Sigmoid colon (tissue), 4 donors: ENCODE results near the gene TFAP2B.

Experiments used
- EP300 ChIP-seq, 4 donors: sonication (generic); formaldehyde crosslinking; IDR thresholded peaks; one replicate each; pipeline ENCODE4 v1.6.1; 2017; ENCODE audit warnings: antibody characterized with exemption in 4 of 4
- POLR2A ChIP-seq, 2 donors: fragments of 450-650 bp; IDR thresholded peaks; one replicate each; pipeline ENCODE4 v1.6.1; 2016; ENCODE audit warnings: antibody characterized with exemption in 2 of 2, mild to moderate bottlenecking in 2 of 2, moderate library complexity in 2 of 2
- POLR2AphosphoS5 ChIP-seq, 4 donors: sonication (generic); formaldehyde crosslinking; IDR thresholded peaks; one replicate each; pipeline ENCODE4 v1.6.1; 2017; ENCODE audit warnings: antibody characterized with exemption in 4 of 4
- TF ChIP-seq, protein P1 (sequence below), 4 experiments: fragments of 450-650 bp in 3 of 4; fragments of 200-600 bp in 1 of 4; IDR thresholded peaks; one replicate each; pipeline ENCODE4 v1.5.1; 2016 to 2019; ENCODE audit warnings: antibody characterized with exemption in 4 of 4, mild to moderate bottlenecking in 3 of 4, moderate library complexity in 2 of 4

DNA sequence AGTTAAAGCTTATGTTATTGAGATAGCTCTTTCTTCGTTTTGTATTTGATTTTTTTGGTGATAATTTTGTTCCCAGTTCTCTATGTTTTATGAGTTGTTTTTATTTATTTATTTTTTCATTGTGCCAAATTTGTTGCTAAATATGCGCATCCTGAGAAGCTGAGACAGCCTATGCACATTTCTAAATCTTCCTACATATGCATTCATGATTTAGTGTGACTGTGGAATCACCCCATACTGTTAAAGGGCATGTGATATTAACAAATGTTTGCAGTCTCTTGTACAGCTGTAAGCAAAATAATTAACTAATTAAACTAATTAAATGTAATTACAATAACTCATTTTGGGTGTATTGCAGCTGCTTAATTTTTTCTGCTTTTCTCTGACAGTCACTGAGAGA is 10.4 kb downstream of the TFAP2B start:
- TF ChIP-seq, protein P1, sequence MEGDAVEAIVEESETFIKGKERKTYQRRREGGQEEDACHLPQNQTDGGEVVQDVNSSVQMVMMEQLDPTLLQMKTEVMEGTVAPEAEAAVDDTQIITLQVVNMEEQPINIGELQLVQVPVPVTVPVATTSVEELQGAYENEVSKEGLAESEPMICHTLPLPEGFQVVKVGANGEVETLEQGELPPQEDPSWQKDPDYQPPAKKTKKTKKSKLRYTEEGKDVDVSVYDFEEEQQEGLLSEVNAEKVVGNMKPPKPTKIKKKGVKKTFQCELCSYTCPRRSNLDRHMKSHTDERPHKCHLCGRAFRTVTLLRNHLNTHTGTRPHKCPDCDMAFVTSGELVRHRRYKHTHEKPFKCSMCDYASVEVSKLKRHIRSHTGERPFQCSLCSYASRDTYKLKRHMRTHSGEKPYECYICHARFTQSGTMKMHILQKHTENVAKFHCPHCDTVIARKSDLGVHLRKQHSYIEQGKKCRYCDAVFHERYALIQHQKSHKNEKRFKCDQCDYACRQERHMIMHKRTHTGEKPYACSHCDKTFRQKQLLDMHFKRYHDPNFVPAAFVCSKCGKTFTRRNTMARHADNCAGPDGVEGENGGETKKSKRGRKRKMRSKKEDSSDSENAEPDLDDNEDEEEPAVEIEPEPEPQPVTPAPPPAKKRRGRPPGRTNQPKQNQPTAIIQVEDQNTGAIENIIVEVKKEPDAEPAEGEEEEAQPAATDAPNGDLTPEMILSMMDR (IDR thresholded peaks at IDR 0.05) = no peak
- TF ChIP-seq POLR2A (IDR thresholded peaks at IDR 0.05) = no peak
- no peak for TF ChIP-seq POLR2AphosphoS5 (IDR thresholded peaks at IDR 0.05)
- TF ChIP-seq EP300 (IDR thresholded peaks at IDR 0.05) = no peak
